GM11168 (cell line): ENCODE results near the gene TTC3.
"Not testable (repeated sequence)": the region's sequence is repeated elsewhere in the genome, so short reads cannot be mapped to it uniquely, and the experiment has no call there.

Experiments used
- in situ Hi-C: fragments of 300-500 bp; cut with MboI; formaldehyde crosslinking; loops from one replicate; pipeline ENCODE4 v1.12.0; 2022; ENCODE audit warnings: low sequenced_read_pairs; ENCODE audit not compliant: unreplicated experiment

The TTC3 gene

DNA sequence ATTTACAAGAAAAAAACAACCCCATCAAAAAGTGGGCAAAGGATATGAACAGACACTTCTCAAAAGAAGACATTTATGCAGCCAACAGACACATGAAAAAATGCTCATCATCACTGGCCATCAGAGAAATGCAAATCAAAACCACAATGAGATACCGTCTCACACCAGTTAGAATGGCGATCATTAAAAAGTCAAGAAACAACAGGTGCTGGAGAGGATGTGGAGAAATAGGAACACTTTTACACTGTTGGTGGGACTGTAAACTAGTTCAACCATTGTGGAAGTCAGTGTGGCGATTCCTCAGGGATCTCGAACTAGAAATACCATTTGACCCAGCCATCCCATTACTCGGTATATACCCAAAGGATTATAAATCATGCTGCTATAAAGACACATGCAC is 70.3 kb downstream of the TTC3 start:
- in situ Hi-C loops, result not testable (repeated sequence)

GRCh38 chr21:37145635-37146111 is 72.6 kb downstream of the TTC3 start:
- in situ Hi-C loops, result no loop called here

GRCh38 chr21:37146320-37147235 is 73.5 kb downstream of the TTC3 start:
- in situ Hi-C loops, result no loop called here

- in situ Hi-C loops, result no loop called here
These were observed 76.4 kb downstream of the TTC3 start for GRCh38 chr21:37149411-37149810.

DNA sequence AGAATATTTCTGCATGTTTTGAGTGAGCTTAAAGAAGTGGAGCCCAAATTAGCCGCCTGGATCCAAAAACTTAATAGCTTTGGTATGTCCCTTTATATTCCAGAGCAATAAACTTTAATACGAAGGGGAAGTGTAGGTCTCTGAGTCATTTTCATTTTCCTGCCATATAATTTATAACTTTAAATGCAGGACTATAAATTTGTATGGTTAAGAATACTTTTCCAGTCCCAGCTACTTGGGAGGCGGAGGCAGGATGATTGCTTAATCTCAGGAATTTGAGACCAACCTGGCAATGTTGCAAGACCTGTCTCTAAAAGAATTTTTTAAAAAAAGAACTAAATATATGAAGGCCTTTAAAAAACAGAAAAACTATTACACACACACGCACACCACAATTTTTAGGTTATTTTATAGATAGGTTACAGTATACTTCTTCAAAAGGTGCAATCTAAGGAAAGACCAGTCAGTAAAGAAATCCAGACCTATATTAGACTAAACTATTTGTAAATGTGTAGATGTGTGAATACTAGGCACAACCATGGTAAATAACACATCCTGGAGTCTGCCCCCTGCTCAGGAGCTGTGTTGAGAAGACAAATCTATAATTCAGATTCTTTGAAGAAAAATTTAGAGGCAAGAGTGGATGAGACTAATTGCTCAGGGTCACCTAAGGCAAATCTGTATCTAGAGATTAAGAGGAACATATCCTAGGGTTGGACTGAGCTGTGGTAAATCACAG is 80.3 kb downstream of the TTC3 start:
- in situ Hi-C loops, result no loop called here

DNA sequence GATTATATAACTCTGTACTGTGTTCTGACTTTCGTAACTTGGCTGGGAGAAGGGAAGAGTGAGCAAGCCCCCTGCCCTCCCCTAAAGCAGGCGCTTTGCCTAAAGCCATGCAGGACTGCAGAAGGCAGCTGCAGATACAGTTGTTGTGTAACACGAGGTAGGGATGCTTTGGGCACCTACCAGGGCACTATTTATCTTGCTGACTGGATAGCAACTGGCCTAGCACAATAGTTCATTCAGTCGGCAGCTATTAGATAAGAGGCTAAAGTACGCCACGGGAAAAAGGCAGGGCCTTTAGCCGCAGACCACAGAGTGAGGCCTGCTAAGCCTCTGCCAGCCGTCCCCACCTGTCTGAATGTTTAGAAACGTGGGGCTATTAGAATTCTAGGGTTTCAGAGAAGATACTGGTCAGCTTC is 80.9 kb downstream of the TTC3 start:
- in situ Hi-C loops, result no loop called here

DNA sequence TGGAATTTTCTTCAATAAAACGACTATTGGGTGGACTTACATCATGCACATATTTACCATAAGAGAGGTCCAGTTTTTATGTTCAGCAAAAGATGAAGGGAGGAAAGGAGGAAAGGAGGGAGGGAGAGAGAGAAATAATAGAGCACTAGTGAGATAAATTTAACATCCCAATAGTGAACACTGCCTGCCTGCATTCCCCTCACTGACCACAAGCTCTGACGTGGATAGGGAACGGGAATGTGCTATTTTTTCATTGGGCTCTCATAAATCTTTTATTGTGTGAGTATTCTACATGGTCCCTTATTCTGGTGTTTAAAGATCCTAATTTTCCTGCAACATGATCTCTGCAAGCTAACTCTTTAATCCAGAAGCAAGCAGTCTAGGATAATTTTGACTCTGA is 82.1 kb downstream of the TTC3 start:
- in situ Hi-C loops, result no loop called here

DNA sequence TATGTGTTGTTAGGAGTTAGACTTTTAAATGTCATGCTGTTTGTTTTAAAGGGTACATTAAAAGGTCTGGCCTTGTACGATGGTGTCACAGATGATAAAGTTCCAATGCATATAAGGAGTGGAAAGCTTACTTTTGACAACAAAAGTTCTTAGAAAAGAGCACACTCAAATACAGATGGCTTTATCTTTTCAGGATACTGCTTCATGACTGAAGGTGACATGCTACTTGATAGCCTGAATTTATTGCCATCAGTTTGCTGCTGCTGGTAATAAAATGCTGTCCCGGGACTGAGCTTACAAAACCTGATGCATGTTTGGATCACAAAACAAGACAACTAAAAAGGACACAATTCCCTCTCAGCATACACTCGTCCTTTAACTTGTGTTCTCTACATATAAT is 84.9 kb downstream of the TTC3 start:
- in situ Hi-C loops, result no loop called here

DNA sequence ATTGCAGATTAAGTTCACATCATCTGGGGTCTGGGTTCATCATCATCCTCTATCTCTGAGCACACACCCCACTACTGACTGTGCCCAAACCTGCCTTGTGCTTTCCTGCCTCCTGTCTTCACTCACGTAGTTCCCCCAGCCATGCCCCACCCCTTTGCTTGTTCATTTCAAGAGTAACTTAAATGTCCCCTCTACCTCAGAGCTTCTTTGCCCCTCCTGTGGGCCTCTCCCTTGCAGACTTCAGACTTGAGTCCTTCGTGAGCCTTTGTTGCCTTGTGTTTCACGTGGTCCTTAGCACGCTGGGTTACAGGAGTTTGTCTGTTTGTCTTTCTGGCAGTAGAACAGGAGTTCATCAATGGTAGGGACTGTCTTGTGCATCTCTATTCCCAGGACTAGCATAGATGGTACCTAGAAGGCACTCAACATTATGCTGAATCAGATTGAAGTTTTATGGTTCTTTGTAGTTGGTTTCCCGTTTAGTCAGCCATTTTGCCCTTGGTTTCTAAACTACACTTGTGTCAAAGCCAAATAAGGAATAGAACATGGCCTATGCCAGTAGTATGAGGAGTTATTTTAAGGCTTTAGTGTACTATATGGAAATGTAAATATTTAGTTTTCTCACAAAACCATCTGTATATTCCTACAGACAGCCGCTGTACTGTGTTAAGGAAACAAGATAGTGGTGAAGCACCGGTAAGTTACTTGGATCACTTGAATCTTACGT is 86.2 kb downstream of the TTC3 start:
- in situ Hi-C loops, result no loop called here

DNA sequence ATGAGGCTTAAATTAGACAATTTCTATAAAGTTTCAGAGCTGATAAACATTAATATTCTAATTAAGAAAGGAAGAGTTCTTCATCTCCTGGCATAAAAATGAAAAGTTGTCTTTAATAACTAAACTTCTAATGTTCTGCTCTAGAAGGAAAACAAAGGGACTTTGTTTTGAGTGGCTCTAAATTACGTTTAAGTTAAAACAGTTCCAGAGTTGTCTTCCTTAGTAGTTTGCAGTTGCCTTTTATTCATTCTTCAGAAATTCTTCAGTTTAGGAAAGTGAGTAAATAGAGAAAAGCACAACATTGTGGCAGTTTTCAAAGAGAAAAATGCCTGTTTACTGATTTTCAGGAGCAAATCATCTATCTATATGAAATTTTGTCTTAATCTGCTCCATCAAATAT is 86.9 kb downstream of the TTC3 start:
- in situ Hi-C loops, result no loop called here

GRCh38 chr21:37164742-37165141 is 91.7 kb downstream of the TTC3 start:
- in situ Hi-C loops, result no loop called here

GRCh38 chr21:37165586-37165985 is 92.5 kb downstream of the TTC3 start:
- in situ Hi-C loops, result no loop called here

GRCh38 chr21:37166733-37167132 is 93.7 kb downstream of the TTC3 start:
- in situ Hi-C loops, result no loop called here

GRCh38 chr21:37168666-37169065 is 95.6 kb downstream of the TTC3 start:
- in situ Hi-C loops, result no loop called here

GRCh38 chr21:37172646-37173045 is 99.6 kb downstream of the TTC3 start:
- in situ Hi-C loops, result no loop called here

GRCh38 chr21:37176716-37177115 is 103.7 kb downstream of the TTC3 start:
- in situ Hi-C loops, result no loop called here

- in situ Hi-C loops, result no loop called here
These were observed 108.0 kb downstream of the TTC3 start for GRCh38 chr21:37181059-37181458.

GRCh38 chr21:37182222-37182621 is 109.2 kb downstream of the TTC3 start:
- in situ Hi-C loops, result no loop called here

DNA sequence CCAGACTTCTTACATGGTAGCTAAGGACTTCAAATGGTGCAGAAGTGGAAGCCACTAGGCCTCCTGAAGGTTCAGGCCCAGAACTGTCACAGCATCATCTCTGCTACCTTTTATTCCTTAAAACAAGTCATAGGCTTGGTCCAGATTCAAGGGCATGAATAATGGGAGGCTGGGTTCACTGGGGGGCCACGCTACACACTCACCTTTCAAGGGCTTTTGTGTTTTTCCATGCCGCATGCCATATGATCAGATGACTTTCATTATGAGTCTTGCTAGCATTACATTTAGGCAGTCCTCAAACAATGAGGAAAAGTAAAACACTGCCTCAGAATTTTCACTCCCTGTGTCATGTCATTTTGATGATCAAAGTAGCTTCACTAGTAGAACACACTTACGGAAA is 110.7 kb downstream of the TTC3 start:
- in situ Hi-C loops, result no loop called here

DNA sequence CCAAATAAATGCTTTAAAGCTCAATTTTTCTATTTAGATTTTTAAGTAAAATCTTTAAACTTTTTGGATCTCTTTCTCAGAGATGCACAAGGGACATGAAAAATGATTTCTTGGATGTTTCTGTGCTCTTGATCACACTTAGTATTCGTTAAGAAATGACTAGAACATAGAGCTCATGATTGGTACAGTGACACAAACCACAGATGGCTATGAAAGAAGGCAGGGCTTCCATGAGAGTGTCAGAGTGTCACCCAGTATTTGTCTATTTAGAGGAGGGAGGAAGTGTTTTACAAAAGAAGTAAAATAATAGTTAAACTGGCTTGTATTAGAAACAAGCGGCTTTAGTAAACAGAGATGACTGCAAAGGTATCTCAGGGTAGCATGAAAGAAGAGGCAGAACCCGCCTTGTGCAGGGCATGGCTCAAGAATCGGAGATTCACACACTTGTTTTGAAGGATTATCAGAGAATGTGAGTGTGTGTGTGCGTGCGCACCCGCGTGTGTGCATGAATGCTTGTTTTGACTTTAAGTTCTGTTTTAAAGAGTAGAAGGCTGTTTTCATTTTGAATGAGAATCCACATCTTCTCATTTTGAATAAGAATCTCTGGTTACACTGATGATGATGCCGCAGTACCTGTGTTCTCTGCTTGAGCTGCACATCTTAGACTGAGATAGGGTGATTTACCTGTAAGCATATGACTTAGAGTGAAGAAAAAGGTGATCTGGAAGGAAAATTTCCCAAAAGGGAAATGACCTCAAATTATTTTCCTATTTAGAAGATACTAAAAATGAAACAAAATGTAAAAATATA is 111.9 kb downstream of the TTC3 start:
- in situ Hi-C loops, result no loop called here
